HFFc6 (cell line): Measurements from ENCODE around the gene MYOZ1. TPM values are rescaled to one million over a fixed set of nuclear protein-coding genes. Genes with fewer than 3 reads are reported as not detected.
"Not testable (repeated sequence)": the region's sequence is repeated elsewhere in the genome, so short reads cannot be mapped to it uniquely, and the experiment has no call there.

ENCODE experiments used
- DNase-seq: peaks from one replicate; pipeline ENCODE4 v3.0.0-alpha.2; 2018
- H3K27ac Mint-ChIP-seq: 2 replicates; pipeline ENCODE4 v1.8.0; 2020; ENCODE audit warnings: mild to moderate bottlenecking, mixed read lengths
- H3K27me3 Mint-ChIP-seq: 2 replicates; pipeline ENCODE4 v1.8.0; 2021; ENCODE audit warnings: mild to moderate bottlenecking, moderate library complexity, mixed read lengths; ENCODE audit not compliant: insufficient read depth
- H3K36me3 Mint-ChIP-seq: 2 replicates; pipeline ENCODE4 v1.8.0; 2021; ENCODE audit warnings: low read depth, mixed read lengths
- H3K4me1 Mint-ChIP-seq: 2 replicates; pipeline ENCODE4 v1.8.0; 2020; ENCODE audit warnings: low read depth, mixed read lengths
- H3K4me3 Mint-ChIP-seq: 2 replicates; pipeline ENCODE4 v1.8.0; 2020; ENCODE audit warnings: mild to moderate bottlenecking, moderate library complexity, mixed read lengths
- H3K9me3 Mint-ChIP-seq: 2 replicates; pipeline ENCODE4 v1.8.0; 2020; ENCODE audit warnings: mild to moderate bottlenecking, mixed read lengths
- total RNA-seq, 6 experiments: library from RNA; stranded (reverse); fragmentation: NEBNext Ultra II Directional; extraction: Animal tissue kit (Norgen Biotek cat#: 25700); gene quantifications; 2 replicates in 1 of 6; 3 replicates in 5 of 6; pipeline ENCODE4 v1.2.3, GENCODE V29; 2021
- TF ChIP-seq, protein P1 (sequence below): fragments of 200-600 bp; sonication (generic); IDR thresholded peaks from 2 replicates; pipeline ENCODE4 v1.5.0; 2021; ENCODE audit warnings: antibody characterized with exemption, mild to moderate bottlenecking

Gene MYOZ1
- total RNA-seq, 6 experiments from 2014 or later, result 0.41 to 2.5 (median 0.90) TPM

DNA sequence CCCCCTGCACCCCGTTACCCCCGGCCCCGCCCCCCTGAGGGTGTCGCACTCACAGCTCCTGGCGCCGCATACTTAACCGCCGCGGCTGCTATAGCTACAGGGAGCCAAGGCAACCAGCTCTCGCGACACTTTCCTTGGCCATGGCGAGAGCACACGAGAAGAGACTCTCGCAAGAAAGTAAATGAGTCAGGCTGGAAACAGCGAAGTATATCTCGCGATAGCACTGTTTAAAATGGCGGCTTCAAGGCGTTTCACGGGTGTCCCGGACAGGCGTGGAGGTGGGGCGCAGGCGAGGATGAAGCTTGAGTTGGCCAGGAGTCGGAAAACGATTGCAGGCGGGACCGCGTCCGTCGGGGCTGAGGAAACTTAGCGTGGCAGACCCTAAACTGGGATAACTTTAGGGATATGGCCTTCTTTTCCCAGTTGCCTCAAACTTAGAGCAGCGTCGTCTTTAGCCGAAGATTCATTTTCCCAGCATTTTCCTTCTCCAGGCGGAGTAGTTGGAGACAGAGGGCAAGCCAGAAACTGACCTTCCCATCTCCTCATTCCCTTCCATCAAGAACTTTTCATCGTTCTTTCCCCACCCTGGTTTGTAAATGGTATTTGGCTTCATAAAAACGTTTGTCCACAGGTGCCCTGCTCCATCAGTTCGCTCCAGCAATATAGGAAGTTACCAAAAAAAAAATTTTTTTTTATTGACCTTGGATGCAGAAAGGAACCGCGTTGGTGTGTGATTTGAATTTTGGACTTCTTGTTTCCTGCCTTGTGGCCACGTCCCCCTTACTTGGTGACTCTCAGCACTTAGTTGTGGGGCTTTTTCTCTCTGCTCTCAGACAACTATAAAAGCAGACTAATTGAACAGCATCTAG is 15.2 kb downstream of the MYOZ1 start:
- peaks cover 15% of the 10 kb centered on the region for H3K4me1 Mint-ChIP-seq
- peaks cover 8% of the 10 kb centered on the region for H3K36me3 Mint-ChIP-seq
- H3K27ac Mint-ChIP-seq, result peak overlapping the region; percentile 97
- H3K9me3 Mint-ChIP-seq, result no peaks in the 10 kb centered on the region
- H3K4me3 Mint-ChIP-seq, result peak overlapping the region; percentile 94
- TF ChIP-seq, protein P1, sequence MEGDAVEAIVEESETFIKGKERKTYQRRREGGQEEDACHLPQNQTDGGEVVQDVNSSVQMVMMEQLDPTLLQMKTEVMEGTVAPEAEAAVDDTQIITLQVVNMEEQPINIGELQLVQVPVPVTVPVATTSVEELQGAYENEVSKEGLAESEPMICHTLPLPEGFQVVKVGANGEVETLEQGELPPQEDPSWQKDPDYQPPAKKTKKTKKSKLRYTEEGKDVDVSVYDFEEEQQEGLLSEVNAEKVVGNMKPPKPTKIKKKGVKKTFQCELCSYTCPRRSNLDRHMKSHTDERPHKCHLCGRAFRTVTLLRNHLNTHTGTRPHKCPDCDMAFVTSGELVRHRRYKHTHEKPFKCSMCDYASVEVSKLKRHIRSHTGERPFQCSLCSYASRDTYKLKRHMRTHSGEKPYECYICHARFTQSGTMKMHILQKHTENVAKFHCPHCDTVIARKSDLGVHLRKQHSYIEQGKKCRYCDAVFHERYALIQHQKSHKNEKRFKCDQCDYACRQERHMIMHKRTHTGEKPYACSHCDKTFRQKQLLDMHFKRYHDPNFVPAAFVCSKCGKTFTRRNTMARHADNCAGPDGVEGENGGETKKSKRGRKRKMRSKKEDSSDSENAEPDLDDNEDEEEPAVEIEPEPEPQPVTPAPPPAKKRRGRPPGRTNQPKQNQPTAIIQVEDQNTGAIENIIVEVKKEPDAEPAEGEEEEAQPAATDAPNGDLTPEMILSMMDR, result no peak
- DNase-seq, result peak; percentile 96
- H3K27me3 Mint-ChIP-seq, result no peaks in the 10 kb centered on the region; the same call in 1 of the 2 replicates

DNA sequence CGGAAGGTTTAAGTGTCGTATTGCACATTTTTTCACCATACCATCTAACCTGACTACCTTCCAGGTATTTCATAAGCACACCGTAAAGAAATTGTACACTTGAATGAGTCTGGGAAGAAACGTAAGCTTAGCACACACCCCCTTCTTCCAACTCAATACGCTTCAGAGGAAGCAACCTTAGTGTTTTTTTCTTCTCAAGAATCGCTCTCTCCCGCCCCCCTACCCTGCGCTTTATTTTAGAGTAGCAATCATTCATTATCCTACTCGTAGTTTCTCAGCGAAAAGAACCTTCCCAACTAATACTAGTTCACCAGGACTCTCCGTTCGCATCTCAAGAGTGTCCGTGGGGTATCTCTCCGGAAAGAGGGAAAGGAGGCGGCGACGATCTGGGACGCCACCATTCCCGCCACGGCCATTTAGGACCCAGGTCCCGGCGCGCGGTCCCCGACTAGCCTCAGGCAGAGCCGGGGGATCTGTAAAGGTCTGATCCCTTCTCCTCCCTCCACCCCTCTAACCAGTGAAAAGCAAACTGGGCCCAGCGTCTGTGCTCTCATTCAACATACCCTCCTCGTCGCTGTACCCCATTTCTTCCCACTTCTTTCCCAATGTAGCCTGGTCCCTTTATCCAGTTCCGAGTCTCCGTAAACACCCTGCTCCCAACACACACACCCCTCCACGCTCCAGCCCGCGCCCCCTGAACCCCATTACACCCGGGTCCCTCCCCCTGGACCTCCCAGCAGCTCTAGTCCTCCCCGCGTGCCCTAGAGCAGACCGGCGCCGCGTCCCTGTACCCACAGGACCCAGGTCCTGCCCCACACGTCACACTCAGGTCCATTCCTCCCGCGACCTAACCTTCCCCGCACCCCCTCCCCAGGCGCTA is 16.0 kb downstream of the MYOZ1 start:
- Mint-ChIP-seq H3K9me3 (no peaks in the 10 kb centered on the region), H3K36me3 (peaks cover 8% of the 10 kb centered on the region), H3K27me3 (no peaks in the 10 kb centered on the region), H3K27ac (peak overlapping the region; percentile 97), H3K4me1 (peaks cover 15% of the 10 kb centered on the region), H3K4me3 (peak overlapping the region; percentile 94)
- DNase-seq, result no peak
- TF ChIP-seq, protein P1, result no peak; the same call in 1 of the 2 replicates

DNA sequence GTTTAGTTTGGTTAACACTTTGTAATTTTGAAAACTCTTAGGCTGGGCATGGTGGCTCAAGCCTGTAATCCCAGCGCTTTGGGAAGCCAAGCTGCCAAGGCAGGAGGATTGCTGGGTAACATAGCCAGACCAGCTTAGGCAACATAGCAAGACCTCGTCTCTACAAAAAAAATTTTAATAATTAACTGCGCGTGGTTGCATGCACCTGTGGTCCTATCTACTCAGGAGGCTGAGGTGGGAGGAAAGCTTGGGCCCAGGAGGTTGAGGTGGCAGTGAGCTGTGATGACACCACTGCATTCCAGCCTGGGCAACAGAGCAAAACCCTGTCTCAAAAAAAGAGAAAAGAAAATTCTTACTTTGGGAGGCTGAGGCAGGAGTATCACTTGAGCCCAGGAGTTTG is 18.2 kb downstream of the MYOZ1 start:
- TF ChIP-seq, protein P1, result no peak
- Mint-ChIP-seq H3K9me3 (no peaks in the 10 kb centered on the region), H3K27ac (no peak overlapping the region), H3K4me1 (peaks cover 15% of the 10 kb centered on the region), H3K36me3 (peaks cover 8% of the 10 kb centered on the region), H3K27me3 (no peaks in the 10 kb centered on the region), H3K4me3 (no peak overlapping the region)
- DNase-seq, result no peak

DNA sequence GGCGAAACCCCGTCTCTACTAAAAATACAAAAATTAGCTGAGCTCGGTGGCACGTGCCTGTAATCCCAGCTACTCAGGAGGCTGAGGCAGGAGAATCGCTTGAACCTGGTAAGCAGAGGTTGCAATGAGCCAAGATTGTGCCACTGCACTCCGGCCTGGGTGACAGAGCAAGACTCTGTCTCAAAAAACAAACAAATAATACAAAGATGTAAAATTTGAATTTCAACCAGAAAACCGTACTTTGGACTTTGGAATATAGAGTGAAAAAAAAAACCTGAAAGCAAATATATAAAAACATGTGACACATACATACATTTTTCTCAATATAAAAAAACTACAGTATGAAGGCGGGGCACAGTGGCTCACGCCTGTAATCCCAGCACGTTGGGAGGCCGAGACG is 20.3 kb downstream of the MYOZ1 start:
- not testable (repeated sequence) for DNase-seq, H3K9me3 Mint-ChIP-seq, H3K4me1 Mint-ChIP-seq, H3K36me3 Mint-ChIP-seq, H3K4me3 Mint-ChIP-seq, H3K27ac Mint-ChIP-seq, H3K27me3 Mint-ChIP-seq

DNA sequence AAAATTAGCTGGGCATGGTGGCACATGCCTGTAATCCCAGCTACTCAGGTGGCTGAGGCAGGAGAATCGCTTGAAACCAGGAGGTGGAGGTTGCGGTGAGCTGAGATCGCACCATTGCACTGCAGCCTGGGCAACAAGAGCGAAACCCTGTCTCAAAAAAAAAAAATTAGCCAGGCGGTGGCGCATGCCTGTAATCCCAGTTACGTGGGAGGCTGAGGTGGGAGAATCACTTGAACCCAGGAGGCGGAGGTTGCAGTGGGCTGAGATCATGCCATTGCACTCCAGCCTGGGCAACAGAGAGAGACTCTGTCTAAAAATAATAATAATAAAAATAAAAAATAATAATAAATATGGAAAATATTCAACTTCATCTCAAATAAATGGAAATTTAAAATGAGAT is 24.1 kb downstream of the MYOZ1 start:
- not testable (repeated sequence) for DNase-seq, H3K4me3 Mint-ChIP-seq, H3K27ac Mint-ChIP-seq, H3K27me3 Mint-ChIP-seq, H3K36me3 Mint-ChIP-seq, H3K4me1 Mint-ChIP-seq, H3K9me3 Mint-ChIP-seq

DNA sequence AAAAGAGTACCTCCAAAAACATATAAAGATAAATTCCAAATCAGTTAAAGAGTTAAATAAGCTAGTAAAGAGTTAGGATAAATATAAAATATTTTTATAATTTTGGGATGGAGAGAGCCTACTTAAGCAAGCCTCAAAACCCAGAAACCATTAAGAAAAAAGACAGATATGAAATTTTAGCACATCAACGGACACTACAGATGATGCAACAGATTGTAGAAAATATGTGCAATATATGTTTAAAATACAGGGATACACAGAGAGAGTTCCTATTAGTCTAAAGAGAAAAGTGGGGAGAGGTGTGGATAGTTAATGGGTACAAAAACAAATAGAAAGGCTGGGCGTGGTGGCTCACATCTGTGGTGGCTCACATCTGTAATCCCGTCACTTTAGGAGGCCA is 26.6 kb downstream of the MYOZ1 start:
- Mint-ChIP-seq H3K36me3 (no peaks in the 10 kb centered on the region), H3K27ac (no peak overlapping the region), H3K4me1 (no peaks in the 10 kb centered on the region), H3K9me3 (no peaks in the 10 kb centered on the region), H3K4me3 (no peak overlapping the region), H3K27me3 (no peaks in the 10 kb centered on the region)
- no peak for DNase-seq
- TF ChIP-seq, protein P1, result no peak
